HG03095 (cell line): ENCODE results near the gene CWC27.

Experiments used
- ATAC-seq: cut with Tn5 transposase; IDR thresholded peaks from one replicate; pipeline ENCODE4 v1.9.1; 2021; ENCODE audit warnings: moderate library complexity; ENCODE audit not compliant: unreplicated experiment

Gene CWC27

GRCh38 chr5:64836190-64836755, 67.5 kb downstream of the CWC27 start:
- ATAC-seq, result no peak

DNA sequence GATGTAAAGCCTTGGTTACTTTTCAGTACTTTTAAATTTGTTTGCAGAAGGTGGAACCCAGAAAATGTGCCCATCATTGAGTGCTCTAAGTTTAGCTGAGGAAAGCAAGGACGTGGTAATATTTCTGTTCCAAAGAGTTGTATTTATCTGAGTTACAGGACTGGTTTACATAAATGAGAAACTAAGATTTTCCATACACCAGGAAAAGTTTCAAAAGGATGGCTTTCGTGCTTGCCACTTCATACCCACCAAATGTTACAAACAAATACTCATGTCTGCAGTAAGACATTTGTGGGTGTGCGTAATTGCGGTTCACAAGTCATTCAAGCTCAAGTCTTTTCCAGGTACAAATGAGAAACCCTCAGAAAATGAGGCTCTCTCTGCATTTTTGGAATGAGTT, 68.1 kb downstream of the CWC27 start:
- no peak for ATAC-seq

DNA sequence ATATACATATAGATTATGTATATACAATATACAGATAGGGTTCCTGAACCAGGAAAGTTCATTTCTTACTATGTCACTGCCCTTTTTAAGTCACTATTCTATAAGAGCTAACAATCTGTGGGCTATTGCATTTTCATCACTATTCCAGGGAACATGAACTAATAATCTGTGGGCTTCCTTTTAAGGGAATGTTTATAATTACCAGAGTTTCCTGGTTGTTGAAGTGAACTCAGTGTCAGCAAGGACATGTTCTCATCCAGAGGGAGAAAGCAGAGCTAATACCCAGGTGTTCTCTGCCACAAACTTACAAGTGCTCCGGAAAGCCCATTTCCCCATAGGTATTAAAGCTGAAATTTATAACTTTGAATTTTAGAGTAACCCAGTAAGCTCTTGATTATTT, 69.6 kb downstream of the CWC27 start:
- ATAC-seq, result no peak

DNA sequence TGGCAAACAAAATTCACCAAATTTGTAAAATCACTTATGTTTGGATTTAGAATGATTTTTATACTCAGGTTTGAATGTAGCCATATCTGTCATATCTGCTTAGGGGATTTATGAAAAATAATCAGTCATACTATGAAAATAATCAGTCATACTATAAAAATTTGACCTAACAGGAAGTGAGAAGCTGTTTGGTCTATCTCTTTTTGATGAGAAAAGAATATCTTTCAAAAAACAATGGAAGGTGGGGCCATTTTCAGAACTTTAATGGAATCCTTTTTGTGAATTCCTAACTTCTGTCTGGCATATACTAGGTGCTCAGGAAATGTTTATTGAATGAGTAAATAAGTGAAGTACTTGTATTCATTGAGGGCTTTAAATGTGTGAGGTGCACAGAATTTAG, 70.1 kb downstream of the CWC27 start:
- no peak for ATAC-seq

DNA sequence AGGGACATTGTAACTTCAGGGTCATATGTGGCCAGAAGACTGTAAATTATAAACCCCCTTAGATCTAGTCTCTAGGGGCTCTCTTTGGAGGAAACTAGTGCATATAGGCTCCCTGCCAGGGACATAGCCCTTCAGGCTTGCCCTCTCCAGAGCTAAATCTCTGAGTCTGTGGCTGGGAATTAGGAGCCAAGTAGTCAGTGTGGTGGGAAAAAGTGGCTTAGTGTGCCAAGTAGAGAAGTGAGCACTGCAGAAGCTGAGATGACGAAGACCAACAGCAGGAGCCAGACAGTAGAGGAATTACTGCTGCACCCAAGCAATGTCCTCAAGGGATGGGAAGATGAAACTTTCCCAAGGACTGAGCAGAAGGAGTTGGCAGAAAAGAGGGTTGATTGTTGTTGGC, 71.2 kb downstream of the CWC27 start:
- no peak for ATAC-seq

DNA sequence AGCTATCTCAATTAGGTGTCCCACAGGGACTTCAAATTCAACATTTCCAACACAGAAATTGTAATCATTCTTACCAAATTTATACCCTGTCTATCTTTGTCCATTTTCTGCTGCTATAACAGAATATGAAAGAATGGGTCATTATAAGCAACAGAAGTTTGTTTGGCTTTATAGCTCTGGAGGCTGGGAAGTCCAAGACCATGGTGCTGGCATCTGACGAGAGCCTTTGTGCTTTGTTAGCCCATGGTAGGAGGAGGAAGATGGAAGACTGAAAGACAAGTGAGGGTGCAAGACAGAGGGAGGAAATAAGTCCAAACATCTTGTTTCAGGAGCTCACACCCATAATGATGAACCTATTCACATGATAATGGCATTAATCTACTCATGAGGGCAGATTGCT, 72.2 kb downstream of the CWC27 start:
- ATAC-seq, result no peak

- no peak for ATAC-seq
These were observed 85.0 kb downstream of the CWC27 start for GRCh38 chr5:64853777-64854176.

GRCh38 chr5:64854855-64855254, 86.1 kb downstream of the CWC27 start:
- ATAC-seq, result no peak

DNA sequence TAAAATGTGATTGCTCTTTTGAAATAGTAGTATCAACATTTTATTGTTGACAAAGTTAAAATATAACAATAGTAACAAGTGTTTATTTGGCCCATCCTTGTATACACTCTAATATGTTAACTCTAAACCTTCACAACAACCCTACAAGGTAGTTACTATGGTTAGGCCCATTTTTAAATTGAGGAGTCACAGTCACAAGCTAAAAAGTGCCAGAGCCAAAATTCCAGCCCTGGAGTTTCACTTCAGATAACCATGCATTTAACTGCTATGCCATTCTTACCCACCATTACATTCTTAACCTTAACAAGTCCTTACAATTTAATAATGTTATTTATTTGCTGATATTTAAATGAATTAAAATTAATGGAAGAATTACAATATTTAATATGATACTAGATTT, 91.2 kb downstream of the CWC27 start:
- no peak for ATAC-seq

DNA sequence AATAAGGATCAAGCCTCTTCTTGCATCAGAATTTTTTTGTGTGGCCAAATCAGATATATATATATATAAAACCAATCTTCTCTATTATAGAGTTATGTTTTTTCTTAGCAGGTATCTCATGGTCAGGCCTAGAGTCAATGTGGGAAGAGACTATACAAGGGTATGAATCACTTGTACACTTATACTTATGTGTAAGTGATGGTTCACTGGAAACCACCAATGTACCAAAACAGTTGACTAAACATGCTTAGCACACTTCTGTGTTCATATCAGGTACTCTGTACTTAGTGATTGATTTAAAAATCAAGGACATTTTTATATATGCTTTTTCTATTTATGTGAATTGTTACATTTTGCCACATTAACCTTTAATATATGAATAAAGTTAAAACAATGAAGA, 92.6 kb downstream of the CWC27 start:
- no peak for ATAC-seq

DNA sequence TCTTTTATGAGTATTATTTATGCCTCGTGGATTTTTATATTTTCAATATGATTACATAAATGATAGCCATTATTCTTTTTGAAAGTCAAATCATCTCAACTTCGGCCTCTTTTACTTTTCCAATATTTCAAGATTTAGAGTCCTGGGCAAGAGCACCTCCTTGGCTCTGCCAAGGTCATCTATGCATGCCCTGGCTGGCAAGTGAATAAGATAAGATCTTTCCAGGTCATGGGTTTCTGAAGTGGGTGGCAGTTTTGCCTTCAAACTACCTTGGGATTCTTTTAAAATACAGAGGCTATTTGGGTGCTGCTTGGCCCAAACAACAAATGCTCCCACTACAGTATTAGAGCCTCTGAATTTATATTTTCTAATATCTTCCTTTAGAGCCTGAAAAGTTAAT, 95.4 kb downstream of the CWC27 start:
- ATAC-seq, result no peak

- no peak for ATAC-seq
These were observed 96.9 kb downstream of the CWC27 start for GRCh38 chr5:64865662-64866061.

DNA sequence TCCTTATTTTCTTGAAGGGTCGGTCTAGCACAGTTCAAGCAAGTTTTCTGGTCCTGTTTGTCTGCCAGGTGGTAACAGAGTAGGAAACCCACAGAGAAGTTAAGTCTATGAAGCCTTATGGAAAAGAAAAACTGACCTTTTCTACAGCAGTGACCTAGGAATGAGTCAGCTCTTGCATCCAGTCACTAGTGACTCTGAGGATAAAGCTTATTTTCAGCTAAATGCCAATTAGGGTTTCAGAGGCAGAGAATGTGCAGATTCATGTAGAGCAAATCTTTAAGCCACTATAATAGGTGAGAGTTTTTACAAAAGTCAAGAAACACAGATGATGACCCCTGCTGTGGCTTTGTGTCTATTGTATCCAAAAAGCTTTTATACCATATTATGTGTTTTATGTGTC, 100.7 kb downstream of the CWC27 start:
- no peak for ATAC-seq

GRCh38 chr5:64872044-64872443, 103.3 kb downstream of the CWC27 start:
- no peak for ATAC-seq

DNA sequence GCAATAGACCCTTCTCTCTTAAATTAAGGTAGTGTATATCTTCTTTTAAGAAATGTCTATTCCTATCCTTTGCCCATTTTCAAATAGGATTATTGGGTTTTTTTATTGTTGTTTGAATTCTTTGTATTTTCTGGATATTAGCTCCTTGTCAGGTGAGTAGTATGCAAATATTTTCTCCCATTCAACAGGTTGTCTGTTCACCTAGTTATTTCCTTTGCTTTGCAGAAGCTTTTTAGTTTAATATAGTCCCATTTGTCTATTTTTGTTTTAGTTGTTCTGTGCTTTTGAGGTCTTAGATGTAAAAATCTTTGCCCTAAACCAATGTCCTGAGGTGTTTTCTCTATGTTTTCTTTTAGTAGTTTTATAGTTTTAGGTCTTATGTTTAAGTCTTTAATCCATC, 104.7 kb downstream of the CWC27 start:
- ATAC-seq, result no peak

DNA sequence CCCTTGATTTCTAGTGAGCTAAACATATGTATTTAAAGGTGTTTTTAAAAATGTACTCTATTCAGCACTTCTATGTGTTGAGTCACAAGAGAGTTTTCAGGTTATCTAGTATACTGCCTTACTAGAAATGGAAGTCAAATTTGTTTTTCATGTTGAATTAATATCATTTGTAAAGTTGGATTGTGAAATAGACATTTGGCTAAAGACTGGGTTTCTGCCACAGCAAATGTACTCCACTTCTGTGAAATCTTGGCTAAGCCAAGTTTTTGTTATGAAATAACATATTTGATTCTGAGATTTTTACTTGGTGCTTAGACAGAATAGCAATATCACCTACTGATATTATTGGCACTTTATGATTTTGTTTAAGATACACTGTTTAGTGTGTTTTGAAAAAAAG, 106.0 kb downstream of the CWC27 start:
- ATAC-seq, result no peak

DNA sequence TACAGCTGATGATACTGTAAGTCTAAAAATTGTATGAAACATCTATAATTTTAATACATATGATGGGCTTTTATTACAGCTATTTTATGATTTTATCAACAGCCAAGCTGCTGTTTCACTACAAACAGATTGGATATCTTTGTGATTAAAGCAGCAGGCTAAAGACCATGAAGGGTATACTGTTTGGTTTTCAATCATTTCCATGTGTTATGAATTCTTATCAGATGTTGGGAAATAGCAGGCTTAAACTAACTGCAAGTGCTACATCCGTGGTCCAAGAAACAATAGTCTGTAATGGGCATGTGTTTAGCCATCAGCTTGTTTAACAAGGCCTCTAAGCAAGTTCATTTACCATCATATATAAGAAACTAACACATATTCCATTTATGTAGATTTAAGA, 107.5 kb downstream of the CWC27 start:
- no peak for ATAC-seq

- ATAC-seq, result no peak
These were observed 112.1 kb downstream of the CWC27 start for GRCh38 chr5:64880821-64881220.

- no peak for ATAC-seq
These were observed 115.2 kb downstream of the CWC27 start for GRCh38 chr5:64883912-64884311.

DNA sequence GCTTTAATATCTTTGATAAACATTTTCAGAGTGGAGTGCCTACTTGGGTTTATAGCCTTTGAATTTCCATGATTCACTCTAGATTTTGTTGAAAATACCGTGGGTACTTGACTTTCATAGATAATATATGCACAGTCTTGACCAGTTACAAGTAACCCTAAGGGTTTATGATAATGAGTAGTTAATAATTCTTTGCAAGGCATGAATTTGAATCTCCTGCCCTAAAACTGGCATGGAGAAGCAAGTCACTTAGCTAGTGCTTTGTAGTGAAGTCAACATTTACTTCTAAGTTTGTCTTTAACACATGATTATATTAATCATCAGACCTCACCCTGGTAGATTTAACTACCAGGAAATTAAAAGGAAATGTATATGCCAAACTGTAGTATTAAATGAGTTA, 115.8 kb downstream of the CWC27 start:
- ATAC-seq, result no peak

GRCh38 chr5:64887910-64888309, 119.2 kb downstream of the CWC27 start:
- ATAC-seq, result no peak

DNA sequence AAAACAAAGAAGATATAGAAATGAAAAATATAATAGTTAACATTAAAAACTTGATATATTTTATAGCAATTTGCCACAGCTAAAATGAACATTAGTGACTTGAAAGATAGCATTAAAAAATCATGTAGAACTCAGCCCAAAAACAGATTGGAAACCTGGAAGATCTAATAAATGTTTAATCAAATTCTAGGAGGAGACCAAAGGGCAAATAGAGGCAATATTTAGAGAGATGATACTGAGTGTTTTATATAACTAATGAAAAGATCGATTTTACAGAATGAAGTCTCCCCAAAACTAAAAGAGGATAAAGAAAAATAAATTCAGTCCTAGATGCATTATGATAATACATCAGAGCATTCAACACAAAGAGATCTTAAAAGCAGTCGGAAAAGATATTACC, 127.0 kb downstream of the CWC27 start:
- no peak for ATAC-seq

- ATAC-seq, result no peak
These were observed 131.1 kb downstream of the CWC27 start for GRCh38 chr5:64899838-64900237.

GRCh38 chr5:64900618-64901017, 131.9 kb downstream of the CWC27 start:
- no peak for ATAC-seq
